NCI-H128 (cell line): ENCODE measurements around the gene UBE2I.

Experiments used
- DNase-seq: peaks from one replicate; lab custom pipeline; 2025; ENCODE audit not compliant: unreplicated experiment; lab: John Stamatoyannopoulos, UW

The UBE2I gene

GRCh38 chr16:1312467-1312816 is 3.0 kb downstream of the UBE2I start:
- no peak for DNase-seq

- DNase-seq, result no peak
Measured at GRCh38 chr16:1312903-1313302, 3.5 kb downstream of the UBE2I start.

GRCh38 chr16:1313721-1314369 is 4.4 kb downstream of the UBE2I start:
- no peak for DNase-seq

GRCh38 chr16:1314399-1315068 is 5.1 kb downstream of the UBE2I start:
- DNase-seq, result no peak

- DNase-seq, result no peak
Measured at GRCh38 chr16:1315081-1316032, 5.9 kb downstream of the UBE2I start.

GRCh38 chr16:1316033-1316405 is 6.6 kb downstream of the UBE2I start:
- no peak for DNase-seq

- DNase-seq, result no peak
Measured at GRCh38 chr16:1317479-1318267, 8.2 kb downstream of the UBE2I start.

GRCh38 chr16:1318268-1318545 is 8.8 kb downstream of the UBE2I start:
- DNase-seq, result no peak

GRCh38 chr16:1319041-1319440 is 9.6 kb downstream of the UBE2I start:
- no peak for DNase-seq

- no peak for DNase-seq
Measured at GRCh38 chr16:1320097-1320496, 10.7 kb downstream of the UBE2I start.

- no peak for DNase-seq
Measured at GRCh38 chr16:1320658-1321240, 11.3 kb downstream of the UBE2I start.

GRCh38 chr16:1322407-1322806 is 13.0 kb downstream of the UBE2I start:
- no peak for DNase-seq

GRCh38 chr16:1323296-1324239 is 14.1 kb downstream of the UBE2I start:
- DNase-seq, result no peak

GRCh38 chr16:1324286-1324826 is 14.9 kb downstream of the UBE2I start:
- no peak for DNase-seq

GRCh38 chr16:1325261-1325660 is 15.8 kb downstream of the UBE2I start:
- DNase-seq, result no peak

GRCh38 chr16:1325673-1326371 is 16.4 kb downstream of the UBE2I start:
- no peak for DNase-seq

GRCh38 chr16:1326391-1326790 is 17.0 kb downstream of the UBE2I start:
- DNase-seq, result no peak

GRCh38 chr16:1326946-1327618 is 17.6 kb downstream of the UBE2I start:
- DNase-seq, result no peak

GRCh38 chr16:1327619-1327947 is 18.1 kb downstream of the UBE2I start:
- DNase-seq, result no peak
